Gastrocnemius medialis (tissue), 4 donors: ENCODE measurements around the gene PLA2R1.

Source experiments
- POLR2A ChIP-seq, 2 donors: fragments of 450-650 bp; IDR thresholded peaks; one replicate each; pipeline ENCODE4 v1.6.1; 2017; ENCODE audit warnings: antibody characterized with exemption in 2 of 2, mild to moderate bottlenecking in 2 of 2, moderate library complexity in 2 of 2
- TF ChIP-seq, protein P1 (sequence below), 5 experiments: fragments of 450-650 bp in 3 of 5; fragments of 200-600 bp in 2 of 5; sonication (generic) in 2 of 5; IDR thresholded peaks in 4 of 5; conservative IDR thresholded peaks in 1 of 5; 1 replicate in 4 of 5; 2 replicates in 1 of 5; pipeline ENCODE4 v1.5.1; 2016 to 2019; ENCODE audit warnings: antibody characterized with exemption in 5 of 5, mild to moderate bottlenecking in 3 of 5, moderate library complexity in 3 of 5

DNA sequence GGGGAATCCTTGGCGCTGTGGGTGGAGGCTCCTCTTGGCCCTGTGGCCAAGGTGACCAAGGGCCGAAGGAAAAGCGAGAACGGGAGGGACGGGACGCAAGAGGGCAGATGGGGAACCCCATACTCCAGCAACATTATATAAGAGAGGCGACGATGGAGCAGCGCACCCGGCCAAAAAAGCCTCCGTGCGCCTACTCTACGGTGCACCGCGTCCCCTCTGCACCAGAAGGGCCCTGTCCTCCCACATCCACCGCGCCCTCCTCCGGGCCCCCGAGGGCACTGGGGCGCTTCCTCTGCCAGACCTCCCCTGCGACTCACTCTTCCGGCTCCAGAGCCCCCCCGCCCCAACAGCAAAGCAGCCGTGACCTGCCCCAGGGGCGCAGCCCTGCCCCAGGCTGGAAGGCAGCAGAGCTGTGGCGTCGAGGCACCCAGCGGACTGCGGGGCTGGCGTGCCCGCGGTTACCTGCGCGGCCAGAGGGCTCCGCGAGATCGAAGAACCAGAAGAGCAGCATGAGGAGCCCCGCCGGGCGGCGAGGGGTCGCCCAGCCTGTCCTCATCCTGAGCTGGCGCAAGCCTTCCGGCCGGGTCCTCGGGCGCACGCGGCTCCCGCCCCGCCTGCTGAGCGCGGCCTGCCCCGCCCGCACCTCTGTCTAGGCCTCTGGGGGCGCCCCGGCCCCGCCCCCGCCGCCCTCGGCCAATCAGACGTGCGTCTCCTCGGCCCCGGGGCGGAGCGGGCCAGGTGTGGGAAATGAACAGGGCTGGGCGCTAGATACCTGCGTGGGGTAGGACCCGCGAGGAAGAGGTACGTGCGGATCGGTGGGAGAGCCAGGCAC, 158.1 kb downstream of the PLA2R1 start, which contains the start of gene LY75:
- TF ChIP-seq, protein P1, sequence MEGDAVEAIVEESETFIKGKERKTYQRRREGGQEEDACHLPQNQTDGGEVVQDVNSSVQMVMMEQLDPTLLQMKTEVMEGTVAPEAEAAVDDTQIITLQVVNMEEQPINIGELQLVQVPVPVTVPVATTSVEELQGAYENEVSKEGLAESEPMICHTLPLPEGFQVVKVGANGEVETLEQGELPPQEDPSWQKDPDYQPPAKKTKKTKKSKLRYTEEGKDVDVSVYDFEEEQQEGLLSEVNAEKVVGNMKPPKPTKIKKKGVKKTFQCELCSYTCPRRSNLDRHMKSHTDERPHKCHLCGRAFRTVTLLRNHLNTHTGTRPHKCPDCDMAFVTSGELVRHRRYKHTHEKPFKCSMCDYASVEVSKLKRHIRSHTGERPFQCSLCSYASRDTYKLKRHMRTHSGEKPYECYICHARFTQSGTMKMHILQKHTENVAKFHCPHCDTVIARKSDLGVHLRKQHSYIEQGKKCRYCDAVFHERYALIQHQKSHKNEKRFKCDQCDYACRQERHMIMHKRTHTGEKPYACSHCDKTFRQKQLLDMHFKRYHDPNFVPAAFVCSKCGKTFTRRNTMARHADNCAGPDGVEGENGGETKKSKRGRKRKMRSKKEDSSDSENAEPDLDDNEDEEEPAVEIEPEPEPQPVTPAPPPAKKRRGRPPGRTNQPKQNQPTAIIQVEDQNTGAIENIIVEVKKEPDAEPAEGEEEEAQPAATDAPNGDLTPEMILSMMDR (IDR thresholded peaks at IDR 0.05 in 4 of 5, conservative IDR thresholded peaks at IDR 0.05 in 1 of 5): no peak
- TF ChIP-seq POLR2A (IDR thresholded peaks at IDR 0.05): no peak
